Mucosa of descending colon (tissue), 3 donors: ENCODE measurements around the gene ZSWIM8. TPM values are rescaled to one million over a fixed set of nuclear protein-coding genes. Genes with fewer than 3 reads are reported as not detected.

Experiments used
- ATAC-seq: fragments of 200-7000 bp; cut with Tn5 transposase; one replicate; pipeline ENCODE4 v1.9.1; 2020; ENCODE audit warnings: mild to moderate bottlenecking, moderate library complexity
- DNase-seq, 3 donors: peaks; one replicate each; pipeline ENCODE4 v3.0.0-alpha.2; 2020
- H3K36me3 ChIP-seq: fragments of 200-600 bp; one replicate; pipeline ENCODE4 v1.8.0; 2021; ENCODE audit warnings: low read depth, mild to moderate bottlenecking
- H3K4me1 ChIP-seq: fragments of 200-600 bp; one replicate; pipeline ENCODE4 v1.8.0; 2021; ENCODE audit warnings: low read depth, mild to moderate bottlenecking
- H3K4me3 ChIP-seq: fragments of 200-600 bp; one replicate; pipeline ENCODE4 v1.8.0; 2021; ENCODE audit warnings: mild to moderate bottlenecking
- H3K9me3 ChIP-seq: fragments of 200-600 bp; one replicate; pipeline ENCODE4 v1.8.0; 2021; ENCODE audit warnings: mild to moderate bottlenecking
- intact Hi-C, 2 donors: fragments of 100-400 bp; cut with DNase I in 1 of 2; cut with micrococcal nuclease in 1 of 2; formaldehyde crosslinking; loops; one replicate each; pipeline versions ENCODE4 v1.11.0 to v1.11.1; 2022; cut with DNase I, micrococcal nuclease
- total RNA-seq, 3 donors: library from RNA; stranded (reverse); fragmentation: NEBNext Ultra II Directional in 2 of 3; extraction: Animal tissue kit (Norgen Biotek cat#: 25700) in 2 of 3; gene quantifications; one replicate each; pipeline versions ENCODE4 v1.2.1 to v1.2.4, GENCODE V29; 2021 to 2023
- TF ChIP-seq, protein P1 (sequence below): fragments of 200-600 bp; IDR thresholded peaks from one replicate; pipeline ENCODE4 v1.8.0; 2022; ENCODE audit warnings: antibody characterized with exemption, mild to moderate bottlenecking
- donor health status: DM: no; HTN: no; CAD: no; lungs with moderate emphysema.
- donor health status: DM: no; HTN: no; CAD: no.
- donor health status: DM: no; HTN: yes; CAD: no.

The ZSWIM8 gene
- total RNA-seq, 3 donors from 2014 or later = 72.5 to 119 (median 90.1) TPM

DNA sequence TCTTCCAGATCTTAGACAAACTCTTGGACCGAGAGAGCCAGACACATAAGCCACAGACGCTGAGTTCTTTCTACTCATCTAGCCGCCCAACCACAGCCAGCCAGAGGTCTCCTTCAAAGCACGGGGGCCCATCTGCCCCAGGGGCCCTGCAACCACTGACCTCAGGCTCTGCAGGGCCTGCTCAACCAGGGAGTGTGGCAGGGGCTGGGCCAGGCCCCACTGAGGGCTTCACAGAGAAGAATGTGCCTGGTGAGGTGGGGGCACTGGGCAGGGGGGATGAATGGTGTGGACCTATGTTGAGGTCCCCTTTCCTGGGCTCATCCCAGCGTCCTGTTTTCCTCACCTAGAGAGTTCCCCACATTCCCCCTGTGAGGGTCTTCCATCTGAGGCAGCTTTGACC, 11.4 kb downstream of the ZSWIM8 start:
- DNase-seq (no peak), ATAC-seq (no peak)
- H3K4me1 ChIP-seq = no peaks in the 10 kb centered on the region
- intact Hi-C loops = no loop called here
- H3K36me3 ChIP-seq = no peaks in the 10 kb centered on the region
- TF ChIP-seq, protein P1, sequence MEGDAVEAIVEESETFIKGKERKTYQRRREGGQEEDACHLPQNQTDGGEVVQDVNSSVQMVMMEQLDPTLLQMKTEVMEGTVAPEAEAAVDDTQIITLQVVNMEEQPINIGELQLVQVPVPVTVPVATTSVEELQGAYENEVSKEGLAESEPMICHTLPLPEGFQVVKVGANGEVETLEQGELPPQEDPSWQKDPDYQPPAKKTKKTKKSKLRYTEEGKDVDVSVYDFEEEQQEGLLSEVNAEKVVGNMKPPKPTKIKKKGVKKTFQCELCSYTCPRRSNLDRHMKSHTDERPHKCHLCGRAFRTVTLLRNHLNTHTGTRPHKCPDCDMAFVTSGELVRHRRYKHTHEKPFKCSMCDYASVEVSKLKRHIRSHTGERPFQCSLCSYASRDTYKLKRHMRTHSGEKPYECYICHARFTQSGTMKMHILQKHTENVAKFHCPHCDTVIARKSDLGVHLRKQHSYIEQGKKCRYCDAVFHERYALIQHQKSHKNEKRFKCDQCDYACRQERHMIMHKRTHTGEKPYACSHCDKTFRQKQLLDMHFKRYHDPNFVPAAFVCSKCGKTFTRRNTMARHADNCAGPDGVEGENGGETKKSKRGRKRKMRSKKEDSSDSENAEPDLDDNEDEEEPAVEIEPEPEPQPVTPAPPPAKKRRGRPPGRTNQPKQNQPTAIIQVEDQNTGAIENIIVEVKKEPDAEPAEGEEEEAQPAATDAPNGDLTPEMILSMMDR = no peak
- no peaks in the 10 kb centered on the region for H3K9me3 ChIP-seq
- H3K4me3 ChIP-seq = no peak overlapping the region

DNA sequence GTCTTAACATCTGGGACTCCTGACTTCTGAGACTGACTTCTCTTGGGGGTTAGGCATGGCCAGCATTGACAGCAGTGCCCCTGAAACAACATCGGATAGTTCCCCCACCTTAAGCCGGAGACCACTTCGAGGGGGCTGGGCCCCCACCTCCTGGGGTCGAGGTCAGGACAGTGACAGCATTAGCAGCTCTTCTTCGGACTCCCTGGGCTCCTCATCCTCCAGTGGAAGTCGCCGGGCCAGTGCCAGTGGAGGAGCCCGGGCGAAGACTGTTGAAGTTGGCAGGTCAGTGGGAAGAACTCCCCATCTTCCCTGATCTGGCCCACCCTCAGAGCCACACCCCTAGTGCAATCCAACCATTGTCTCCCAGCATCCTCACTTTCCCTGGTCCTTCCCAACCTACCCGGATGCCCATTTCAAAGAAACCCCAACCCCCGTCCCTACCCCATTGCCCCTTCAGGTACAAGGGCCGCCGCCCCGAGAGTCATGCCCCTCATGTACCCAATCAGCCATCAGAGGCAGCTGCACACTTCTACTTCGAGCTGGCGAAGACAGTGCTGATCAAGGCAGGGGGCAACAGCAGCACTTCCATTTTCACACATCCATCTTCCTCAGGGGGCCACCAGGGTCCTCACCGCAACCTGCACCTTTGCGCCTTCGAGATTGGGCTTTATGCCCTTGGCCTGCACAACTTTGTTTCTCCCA, 12.1 kb downstream of the ZSWIM8 start:
- DNase-seq (peak in 1 of 3 donors; percentile 24), ATAC-seq (no peak)
- no peaks in the 10 kb centered on the region for H3K36me3 ChIP-seq
- H3K9me3 ChIP-seq = no peaks in the 10 kb centered on the region
- H3K4me3 ChIP-seq = no peak overlapping the region
- intact Hi-C loops = no loop called here
- no peaks in the 10 kb centered on the region for H3K4me1 ChIP-seq
- TF ChIP-seq, protein P1 = no peak

DNA sequence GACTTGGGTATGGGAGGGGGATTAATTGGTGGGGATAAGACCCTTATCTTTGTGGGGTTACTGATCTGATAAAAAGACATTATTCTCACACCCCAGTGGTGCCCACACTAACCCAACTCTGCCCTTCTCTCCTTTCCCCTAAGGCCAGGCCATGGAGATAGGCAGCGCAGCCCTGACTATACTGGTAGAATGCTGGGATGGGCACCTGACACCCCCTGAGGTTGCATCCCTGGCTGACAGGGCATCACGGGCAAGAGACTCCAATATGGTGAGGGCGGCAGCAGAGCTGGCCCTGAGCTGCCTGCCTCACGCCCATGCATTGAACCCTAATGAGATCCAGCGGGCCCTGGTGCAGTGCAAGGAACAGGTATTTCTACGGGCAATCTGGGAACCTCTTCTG, 12.7 kb downstream of the ZSWIM8 start:
- Histone ChIP-seq H3K4me1 (no peaks in the 10 kb centered on the region), H3K4me3 (no peak overlapping the region), H3K36me3 (no peaks in the 10 kb centered on the region), H3K9me3 (no peaks in the 10 kb centered on the region)
- no peak for ATAC-seq
- DNase-seq = peak in 1 of 3 donors; percentile 14
- TF ChIP-seq, protein P1 = no peak
- intact Hi-C loops = no loop called here

DNA sequence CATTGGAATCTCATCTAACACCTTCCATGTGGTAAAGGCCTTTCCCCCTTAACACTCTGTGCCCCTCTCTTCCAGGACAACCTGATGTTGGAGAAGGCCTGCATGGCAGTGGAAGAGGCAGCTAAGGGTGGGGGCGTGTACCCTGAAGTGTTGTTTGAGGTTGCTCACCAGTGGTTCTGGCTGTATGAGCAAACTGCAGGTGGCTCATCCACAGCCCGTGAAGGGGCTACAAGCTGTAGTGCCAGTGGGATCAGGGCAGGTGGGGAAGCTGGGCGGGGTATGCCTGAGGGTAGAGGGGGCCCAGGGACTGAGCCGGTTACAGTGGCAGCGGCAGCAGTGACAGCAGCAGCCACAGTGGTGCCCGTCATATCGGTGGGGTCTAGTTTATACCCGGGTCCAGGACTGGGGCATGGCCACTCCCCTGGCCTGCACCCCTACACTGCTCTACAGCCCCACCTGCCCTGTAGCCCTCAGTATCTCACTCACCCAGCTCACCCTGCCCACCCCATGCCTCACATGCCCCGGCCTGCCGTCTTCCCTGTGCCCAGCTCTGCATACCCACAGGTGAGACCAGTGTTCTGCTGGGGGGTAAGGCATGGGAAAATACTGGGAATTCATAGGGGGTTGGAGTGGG, 13.6 kb downstream of the ZSWIM8 start:
- intact Hi-C loops = no loop called here
- ATAC-seq = peak; percentile 10

DNA sequence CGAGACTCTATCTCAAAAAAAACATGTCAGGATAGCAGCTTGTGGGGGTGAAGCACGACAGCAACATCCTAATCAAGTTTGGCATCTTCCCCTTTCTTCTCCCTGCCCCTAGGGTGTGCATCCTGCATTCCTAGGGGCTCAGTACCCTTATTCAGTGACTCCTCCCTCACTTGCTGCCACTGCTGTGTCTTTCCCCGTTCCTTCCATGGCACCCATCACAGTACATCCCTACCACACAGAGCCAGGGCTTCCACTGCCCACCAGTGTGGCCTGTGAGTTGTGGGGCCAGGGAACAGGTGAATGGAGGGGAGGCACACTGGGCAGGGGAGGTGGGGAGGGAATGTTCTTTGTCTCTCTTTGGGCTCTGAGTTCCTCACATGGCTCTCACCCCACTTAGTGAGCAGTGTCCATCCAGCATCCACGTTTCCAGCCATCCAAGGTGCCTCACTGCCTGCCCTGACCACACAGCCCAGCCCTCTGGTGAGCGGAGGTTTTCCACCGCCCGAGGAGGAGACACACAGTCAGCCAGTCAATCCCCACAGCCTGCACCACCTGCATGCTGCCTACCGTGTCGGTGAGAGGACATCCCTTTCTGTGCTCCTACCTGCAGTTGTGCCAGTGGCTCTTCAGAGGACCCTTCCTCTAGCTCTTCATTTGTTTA, 14.6 kb downstream of the ZSWIM8 start:
- Histone ChIP-seq H3K4me1 (no peaks in the 10 kb centered on the region), H3K36me3 (no peaks in the 10 kb centered on the region), H3K4me3 (no peak overlapping the region), H3K9me3 (no peaks in the 10 kb centered on the region)
- peak in 1 of 3 donors; percentile 19 for DNase-seq
- intact Hi-C loops = no loop called here
- no peak for ATAC-seq
- TF ChIP-seq, protein P1 = no peak

More for the DNA sequence above, 13.6 kb downstream of the ZSWIM8 start:
- TF ChIP-seq, protein P1 = no peak
- no peaks in the 10 kb centered on the region for H3K9me3 ChIP-seq
- peak in 1 of 3 donors; percentile 23 for DNase-seq
- no peaks in the 10 kb centered on the region for H3K36me3 ChIP-seq
- H3K4me1 ChIP-seq = no peaks in the 10 kb centered on the region
- H3K4me3 ChIP-seq = no peak overlapping the region
